ENCODE data around the gene NOP58.

Gene NOP58

GRCh38 chr2:202289394-202290204 is 24.0 kb downstream of the NOP58 start:
- no peak overlapping the region for H2AFZ ChIP-seq (ENCODE audit: low read length)
- no peak overlapping the region for H3K4me3 ChIP-seq (ENCODE audit: low read length in 2 of 2)
- H3K4me1 ChIP-seq (ENCODE audit: control insufficient read depth in 2 of 2, insufficient read depth in 1 of 2, low read depth in 1 of 2, low read length in 2 of 2), result no peaks in the 10 kb centered on the region
- no peak overlapping the region for H3K4ac ChIP-seq (ENCODE audit: low read length)
- WGBS, 2 donors (ENCODE audit: extremely low coverage in 2 of 2, insufficient read length in 2 of 2, insufficient replicate concordance in 1 of 2), result no CpG with 5 or more reads among the region's 9 CpGs
- no peak overlapping the region for H2BK120ac ChIP-seq (ENCODE audit: low read depth, low read length)
- no peak overlapping the region for H2BK12ac ChIP-seq (ENCODE audit: low read length)
- no peak overlapping the region for H2AK5ac ChIP-seq (ENCODE audit: low read depth, low read length)
- no peak overlapping the region for H2BK15ac ChIP-seq (ENCODE audit: low read length)
- no peak overlapping the region for H4K91ac ChIP-seq (ENCODE audit: low read depth, low read length, poor library complexity)
- H3K27me3 ChIP-seq (ENCODE audit: control insufficient read depth in 3 of 3, insufficient read depth in 3 of 3, low read depth in 1 of 3, low read length in 3 of 3), result no peaks in the 10 kb centered on the region
- peaks cover 26 to 95% of the 10 kb centered on the region in 2 donors for H3K36me3 ChIP-seq (replicated peaks in 1 of 2; ENCODE audit: control insufficient read depth in 2 of 2, insufficient read depth in 2 of 2, low read length in 2 of 2)
- no peak for DNase-seq (ENCODE audit: low spot score)
- no peak overlapping the region for H3K14ac ChIP-seq (ENCODE audit: low read length)
- no peak overlapping the region for H4K8ac ChIP-seq (ENCODE audit: low read depth, low read length)
- no peak overlapping the region for H3K18ac ChIP-seq (ENCODE audit: low read length)
- H3K4me2 ChIP-seq (ENCODE audit: insufficient read depth, low read length, poor library complexity, severe bottlenecking), result no peak overlapping the region
- no peak overlapping the region for H3K27ac ChIP-seq (replicated peaks; ENCODE audit: low read length)
- H3K79me1 ChIP-seq (ENCODE audit: low read depth, low read length), result no peaks in the 10 kb centered on the region
- H3K9ac ChIP-seq (ENCODE audit: low read depth, low read length, poor library complexity), result no peak overlapping the region
- no peak overlapping the region for H2BK5ac ChIP-seq (ENCODE audit: low read length)
- H3K9me3 ChIP-seq (replicated peaks in 1 of 2; ENCODE audit: control insufficient read depth in 2 of 2, insufficient read depth in 1 of 2, low read depth in 1 of 2, low read length in 2 of 2), result no peaks in the 10 kb centered on the region
- H3K23ac ChIP-seq (ENCODE audit: low read depth, low read length, poor library complexity), result no peak overlapping the region

DNA sequence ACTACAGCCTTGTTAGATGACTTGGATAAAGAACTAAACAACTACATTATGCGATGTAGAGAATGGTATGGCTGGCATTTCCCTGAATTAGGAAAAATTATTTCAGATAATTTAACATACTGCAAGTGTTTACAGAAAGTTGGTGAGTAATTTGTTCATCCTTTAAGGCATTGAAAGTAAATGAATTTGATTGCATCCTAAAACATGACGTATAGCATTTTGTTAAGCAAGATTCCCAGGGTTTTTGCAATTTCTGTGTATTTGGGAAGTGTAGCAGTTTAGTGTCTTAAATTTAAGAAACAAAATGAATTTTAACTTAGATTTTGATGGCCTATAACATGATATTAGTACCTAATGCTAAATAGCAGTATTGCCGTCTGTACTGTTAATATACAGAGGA is 24.8 kb downstream of the NOP58 start:
- Histone ChIP-seq H3K79me1 (ENCODE audit: low read depth, low read length) (no peaks in the 10 kb centered on the region), H2AFZ (ENCODE audit: low read length) (no peak overlapping the region), H2BK15ac (ENCODE audit: low read length) (no peak overlapping the region), H3K27me3 (ENCODE audit: control insufficient read depth in 3 of 3, insufficient read depth in 3 of 3, low read depth in 1 of 3, low read length in 3 of 3) (no peaks in the 10 kb centered on the region), H3K27ac (replicated peaks; ENCODE audit: low read length) (no peak overlapping the region), H3K4me2 (ENCODE audit: insufficient read depth, low read length, poor library complexity, severe bottlenecking) (no peak overlapping the region), H3K9ac (ENCODE audit: low read depth, low read length, poor library complexity) (no peak overlapping the region), H3K36me3 (replicated peaks in 1 of 2; ENCODE audit: control insufficient read depth in 2 of 2, insufficient read depth in 2 of 2, low read length in 2 of 2) (peaks cover 20 to 95% of the 10 kb centered on the region in 2 donors), H4K8ac (ENCODE audit: low read depth, low read length) (no peak overlapping the region), H2BK12ac (ENCODE audit: low read length) (no peak overlapping the region), H3K18ac (ENCODE audit: low read length) (no peak overlapping the region), H2AK5ac (ENCODE audit: low read depth, low read length) (no peak overlapping the region), H3K23ac (ENCODE audit: low read depth, low read length, poor library complexity) (no peak overlapping the region), H3K14ac (ENCODE audit: low read length) (no peak overlapping the region), H2BK5ac (ENCODE audit: low read length) (no peak overlapping the region), H3K9me3 (replicated peaks in 1 of 2; ENCODE audit: control insufficient read depth in 2 of 2, insufficient read depth in 1 of 2, low read depth in 1 of 2, low read length in 2 of 2) (no peaks in the 10 kb centered on the region), H3K4me1 (ENCODE audit: control insufficient read depth in 2 of 2, insufficient read depth in 1 of 2, low read depth in 1 of 2, low read length in 2 of 2) (no peaks in the 10 kb centered on the region), H3K4me3 (ENCODE audit: low read length in 2 of 2) (no peak overlapping the region), H4K91ac (ENCODE audit: low read depth, low read length, poor library complexity) (no peak overlapping the region), H2BK120ac (ENCODE audit: low read depth, low read length) (no peak overlapping the region), H3K4ac (ENCODE audit: low read length) (no peak overlapping the region)
- no peak for DNase-seq (ENCODE audit: low spot score)
- WGBS, 2 donors (ENCODE audit: extremely low coverage in 2 of 2, insufficient read length in 2 of 2, insufficient replicate concordance in 1 of 2), result no CpG with 5 or more reads among the region's 3 CpGs

- Histone ChIP-seq H2BK120ac (ENCODE audit: low read depth, low read length) (no peak overlapping the region), H3K27ac (replicated peaks; ENCODE audit: low read length) (no peak overlapping the region), H2BK15ac (ENCODE audit: low read length) (no peak overlapping the region), H3K9me3 (replicated peaks in 1 of 2; ENCODE audit: control insufficient read depth in 2 of 2, insufficient read depth in 1 of 2, low read depth in 1 of 2, low read length in 2 of 2) (no peaks in the 10 kb centered on the region), H3K79me1 (ENCODE audit: low read depth, low read length) (no peaks in the 10 kb centered on the region), H3K27me3 (ENCODE audit: control insufficient read depth in 3 of 3, insufficient read depth in 3 of 3, low read depth in 1 of 3, low read length in 3 of 3) (no peaks in the 10 kb centered on the region), H3K4ac (ENCODE audit: low read length) (no peak overlapping the region), H2BK5ac (ENCODE audit: low read length) (no peak overlapping the region), H4K91ac (ENCODE audit: low read depth, low read length, poor library complexity) (no peak overlapping the region), H2AFZ (ENCODE audit: low read length) (no peak overlapping the region), H3K36me3 (replicated peaks in 1 of 2; ENCODE audit: control insufficient read depth in 2 of 2, insufficient read depth in 2 of 2, low read length in 2 of 2) (peaks cover 18 to 96% of the 10 kb centered on the region in 2 donors), H4K8ac (ENCODE audit: low read depth, low read length) (no peak overlapping the region), H3K14ac (ENCODE audit: low read length) (no peak overlapping the region), H3K23ac (ENCODE audit: low read depth, low read length, poor library complexity) (no peak overlapping the region), H2AK5ac (ENCODE audit: low read depth, low read length) (no peak overlapping the region), H3K4me1 (ENCODE audit: control insufficient read depth in 2 of 2, insufficient read depth in 1 of 2, low read depth in 1 of 2, low read length in 2 of 2) (no peaks in the 10 kb centered on the region), H3K9ac (ENCODE audit: low read depth, low read length, poor library complexity) (no peak overlapping the region), H2BK12ac (ENCODE audit: low read length) (no peak overlapping the region), H3K4me3 (ENCODE audit: low read length in 2 of 2) (no peak overlapping the region), H3K4me2 (ENCODE audit: insufficient read depth, low read length, poor library complexity, severe bottlenecking) (no peak overlapping the region), H3K18ac (ENCODE audit: low read length) (no peak overlapping the region)
- no peak for DNase-seq (ENCODE audit: low spot score)
- no CpG with 5 or more reads among the region's 1 CpG for WGBS, 2 donors (ENCODE audit: extremely low coverage in 2 of 2, insufficient read length in 2 of 2, insufficient replicate concordance in 1 of 2)
Measured at GRCh38 chr2:202290970-202291369, 25.4 kb downstream of the NOP58 start.

DNA sequence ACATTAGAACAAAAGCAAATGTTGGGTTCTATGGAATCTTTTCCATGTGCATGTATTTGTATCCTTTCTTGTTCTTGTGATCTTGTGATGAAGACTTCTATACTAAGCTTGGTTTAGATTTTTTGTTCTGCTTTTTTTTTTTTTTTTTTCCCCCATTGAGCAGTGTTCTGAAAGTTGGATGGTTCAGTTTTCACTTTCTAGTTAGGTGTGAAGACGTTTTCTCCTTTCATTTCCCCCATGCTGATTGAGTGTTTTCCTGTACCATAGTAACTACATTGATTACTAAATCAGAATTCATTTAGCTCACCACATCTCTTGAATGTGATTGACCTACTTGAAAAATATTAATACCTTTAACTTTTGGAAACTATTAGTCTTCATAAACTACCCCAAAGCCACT is 34.1 kb downstream of the NOP58 start:
- H2BK12ac ChIP-seq (ENCODE audit: low read length), result no peak overlapping the region
- no peak overlapping the region for H2AK5ac ChIP-seq (ENCODE audit: low read depth, low read length)
- no peak overlapping the region for H2BK5ac ChIP-seq (ENCODE audit: low read length)
- WGBS, 2 donors (ENCODE audit: extremely low coverage in 2 of 2, insufficient read length in 2 of 2, insufficient replicate concordance in 1 of 2), result no CpG with 5 or more reads among the region's 1 CpG
- no peak overlapping the region for H3K18ac ChIP-seq (ENCODE audit: low read length)
- H3K4me2 ChIP-seq (ENCODE audit: insufficient read depth, low read length, poor library complexity, severe bottlenecking), result no peak overlapping the region
- H3K9me3 ChIP-seq (replicated peaks in 1 of 2; ENCODE audit: control insufficient read depth in 2 of 2, insufficient read depth in 1 of 2, low read depth in 1 of 2, low read length in 2 of 2), result no peaks in the 10 kb centered on the region
- no peaks in the 10 kb centered on the region for H3K27me3 ChIP-seq (ENCODE audit: control insufficient read depth in 3 of 3, insufficient read depth in 3 of 3, low read depth in 1 of 3, low read length in 3 of 3)
- no peak overlapping the region for H2BK120ac ChIP-seq (ENCODE audit: low read depth, low read length)
- H2BK15ac ChIP-seq (ENCODE audit: low read length), result no peak overlapping the region
- H3K4me3 ChIP-seq (ENCODE audit: low read length in 2 of 2), result no peak overlapping the region
- no peak overlapping the region for H2AFZ ChIP-seq (ENCODE audit: low read length)
- H3K4me1 ChIP-seq (ENCODE audit: control insufficient read depth in 2 of 2, insufficient read depth in 1 of 2, low read depth in 1 of 2, low read length in 2 of 2), result no peaks in the 10 kb centered on the region
- no peak overlapping the region for H4K8ac ChIP-seq (ENCODE audit: low read depth, low read length)
- no peaks in the 10 kb centered on the region for H3K79me1 ChIP-seq (ENCODE audit: low read depth, low read length)
- no peak overlapping the region for H3K9ac ChIP-seq (ENCODE audit: low read depth, low read length, poor library complexity)
- H4K91ac ChIP-seq (ENCODE audit: low read depth, low read length, poor library complexity), result no peak overlapping the region
- peaks cover 14 to 100% of the 10 kb centered on the region in 2 donors for H3K36me3 ChIP-seq (replicated peaks in 1 of 2; ENCODE audit: control insufficient read depth in 2 of 2, insufficient read depth in 2 of 2, low read length in 2 of 2)
- H3K14ac ChIP-seq (ENCODE audit: low read length), result no peak overlapping the region
- H3K4ac ChIP-seq (ENCODE audit: low read length), result no peak overlapping the region
- H3K23ac ChIP-seq (ENCODE audit: low read depth, low read length, poor library complexity), result no peak overlapping the region
- no peak overlapping the region for H3K27ac ChIP-seq (replicated peaks; ENCODE audit: low read length)
- DNase-seq (ENCODE audit: low spot score), result no peak

Data from neuronal stem cell (in vitro differentiated cells).